RPMI8226 (cell line): ENCODE data around the gene MED15.
"Not testable (repeated sequence)": the region's sequence is repeated elsewhere in the genome, so short reads cannot be mapped to it uniquely, and the experiment has no call there.

Experiments
- DNase-seq: peaks from one replicate; pipeline ENCODE4 v3.0.0-alpha.2; 2015

Gene MED15

GRCh38 chr22:20507253-20508066, at the start of gene MED15:
Gene MED15 (plus strand): TSS chr22:20507610. CDS start chr22:20507679, 69 bp downstream.
- peak; percentile 78 for DNase-seq

GRCh38 chr22:20458530-20459151, 48.8 kb upstream of the MED15 start:
- DNase-seq, result no peak

GRCh38 chr22:20459152-20459542, 48.3 kb upstream of the MED15 start:
- no peak for DNase-seq

- no peak for DNase-seq
These were observed 47.5 kb upstream of the MED15 start for GRCh38 chr22:20459862-20460261.

DNA sequence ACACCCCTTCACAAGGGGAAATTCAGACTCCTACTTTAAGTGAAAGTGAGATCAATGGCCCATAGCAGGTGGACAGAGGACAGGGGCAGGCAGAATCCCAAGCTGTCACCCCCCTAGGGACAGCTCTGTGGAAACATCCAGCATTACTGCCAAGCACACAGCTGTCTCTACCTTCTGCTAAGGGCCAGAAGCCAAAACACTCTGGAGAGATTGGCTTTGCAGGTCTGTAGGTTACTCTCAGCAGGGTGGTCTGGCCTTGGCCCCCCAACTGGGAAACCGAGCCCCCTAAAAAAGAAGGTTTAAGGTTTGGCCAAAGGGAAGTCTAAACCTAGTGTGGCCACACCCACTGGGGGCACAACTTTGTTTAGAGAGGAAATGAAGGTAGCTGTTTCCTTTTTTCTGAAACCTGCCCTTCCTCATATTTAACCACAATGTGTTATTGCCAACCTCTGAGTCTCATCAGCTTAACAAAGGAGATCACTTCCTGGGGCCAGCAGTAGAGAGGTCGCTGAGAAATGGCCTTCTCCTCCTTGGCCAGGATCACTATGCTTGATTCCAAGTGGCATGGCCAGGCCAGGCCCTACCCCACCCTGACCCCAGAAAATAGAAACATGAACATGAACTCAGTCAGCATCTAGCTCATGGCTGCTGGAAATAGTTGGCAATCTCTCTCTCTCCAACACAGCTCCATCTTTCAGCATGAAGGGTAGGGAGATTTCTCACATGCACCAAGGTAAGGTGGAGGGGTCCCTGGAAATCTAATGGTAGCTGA, 43.9 kb upstream of the MED15 start:
- DNase-seq, result peak; percentile 8

DNA sequence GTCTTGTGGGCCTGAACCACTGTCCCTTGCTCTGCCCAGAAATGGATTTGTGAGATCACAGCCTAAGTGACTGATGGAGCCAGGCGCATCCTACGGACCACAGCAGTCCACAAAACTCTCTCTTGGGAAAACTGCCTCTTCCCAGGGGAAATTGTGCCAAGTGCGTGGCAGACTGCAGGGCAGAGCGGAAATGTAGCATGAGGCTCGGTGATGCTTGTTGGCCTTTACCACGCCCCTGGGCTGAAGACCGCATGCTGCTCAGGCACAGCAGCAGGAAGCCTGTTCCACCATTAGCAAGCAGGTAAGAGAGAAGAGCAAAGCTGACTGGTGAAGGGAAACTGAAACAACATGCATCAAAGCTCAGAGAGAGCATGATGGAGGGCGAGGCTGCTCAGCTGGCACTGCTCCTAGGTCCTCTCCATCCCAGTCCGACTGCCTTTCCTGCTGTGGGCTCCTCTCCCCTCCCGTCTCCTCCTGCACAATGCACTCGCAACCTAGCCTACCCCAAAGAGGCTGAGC, 43.3 kb upstream of the MED15 start:
- DNase-seq, result no peak

DNA sequence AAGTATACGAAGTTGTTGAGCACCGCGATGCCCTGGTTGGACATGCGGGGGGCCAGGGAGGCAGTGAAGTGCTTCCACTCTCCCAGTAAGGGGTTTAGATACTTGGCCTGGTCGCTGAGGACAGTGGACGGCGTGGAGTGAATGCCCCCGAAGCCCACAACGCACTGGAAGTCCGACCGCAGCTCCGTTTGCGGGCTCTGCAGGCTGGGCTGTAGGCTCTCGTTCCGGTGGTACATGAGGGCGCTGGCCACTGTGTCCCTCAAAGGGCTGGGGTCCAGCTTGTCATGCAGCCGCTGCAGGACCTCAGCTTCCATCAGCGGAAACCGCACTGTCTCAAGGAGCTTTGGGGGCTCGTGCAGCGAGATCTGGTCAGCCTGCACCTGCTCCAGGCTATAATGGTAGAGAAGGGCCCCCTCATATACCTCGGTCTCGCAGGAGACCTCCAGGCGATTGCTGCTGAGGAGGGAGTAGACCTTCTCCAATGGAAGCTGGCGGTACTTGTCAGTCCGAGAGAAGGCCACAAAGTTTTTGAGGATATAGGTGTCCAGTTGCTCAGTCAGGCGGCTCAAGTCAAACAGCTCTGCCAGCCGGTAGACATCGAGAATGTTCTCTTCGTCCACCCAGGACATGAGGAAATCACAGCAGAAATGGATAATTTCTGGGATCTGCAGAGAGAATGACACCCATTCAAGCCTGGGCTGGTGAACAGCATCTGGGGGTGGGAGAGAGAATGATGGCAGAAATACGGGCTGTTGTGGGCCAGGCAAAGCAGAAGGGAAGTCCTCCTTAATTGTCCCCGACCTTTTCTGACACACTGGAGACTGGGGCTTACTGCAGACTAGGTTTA, 42.3 kb upstream of the MED15 start:
- no peak for DNase-seq

DNA sequence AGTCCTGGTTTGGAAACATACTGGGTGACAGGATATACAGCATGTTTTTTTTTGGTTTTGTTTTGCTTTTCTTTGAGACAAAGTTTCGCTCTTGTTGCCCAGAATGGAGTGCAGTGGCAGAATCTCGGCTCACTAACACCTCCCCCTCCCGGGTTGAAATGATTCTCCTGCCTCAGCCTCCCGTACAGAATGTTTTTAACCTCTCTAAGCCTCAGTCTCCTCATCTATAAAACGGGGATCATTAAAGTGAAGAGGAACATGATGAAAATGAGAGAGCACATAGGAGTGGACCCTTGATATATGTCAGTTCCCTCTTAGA, 41.7 kb upstream of the MED15 start:
- no peak for DNase-seq

GRCh38 chr22:20466659-20467379, 40.6 kb upstream of the MED15 start:
- DNase-seq, result no peak

DNA sequence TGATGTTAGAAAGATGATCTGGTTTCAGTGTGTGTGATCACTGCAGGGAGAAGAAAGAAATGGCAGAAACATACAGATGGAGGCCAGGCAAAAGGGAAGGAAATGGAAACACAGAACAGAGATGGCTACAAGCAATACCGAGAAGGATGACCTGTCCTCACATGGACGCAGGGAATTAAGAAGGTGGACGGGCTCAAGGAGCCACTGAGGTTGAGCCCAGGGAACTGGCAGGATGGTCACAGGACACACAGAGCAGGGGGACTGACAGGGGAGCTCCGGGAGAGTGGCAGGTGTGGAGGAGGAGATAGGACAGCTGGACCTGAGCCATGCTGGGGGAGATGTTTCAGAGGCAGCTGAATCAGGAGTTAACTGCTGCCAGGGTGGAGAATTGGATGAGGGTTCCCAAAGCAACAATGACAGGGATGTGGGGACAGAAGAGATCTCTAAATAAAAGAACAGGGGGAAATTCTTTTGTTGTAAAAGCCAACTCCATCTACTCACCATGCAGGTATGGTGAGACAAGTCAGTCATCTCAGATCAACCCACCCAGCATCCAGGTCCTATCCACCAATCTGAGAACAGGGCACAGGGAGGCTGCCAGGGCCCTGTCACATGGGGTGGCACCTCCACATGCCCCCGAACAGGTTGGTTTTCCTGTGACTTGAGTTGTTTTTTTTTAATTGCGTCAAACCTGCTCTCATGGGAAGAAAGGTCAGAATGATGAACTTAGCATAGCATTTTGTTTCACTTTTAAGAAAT, 38.1 kb upstream of the MED15 start:
- no peak for DNase-seq

DNA sequence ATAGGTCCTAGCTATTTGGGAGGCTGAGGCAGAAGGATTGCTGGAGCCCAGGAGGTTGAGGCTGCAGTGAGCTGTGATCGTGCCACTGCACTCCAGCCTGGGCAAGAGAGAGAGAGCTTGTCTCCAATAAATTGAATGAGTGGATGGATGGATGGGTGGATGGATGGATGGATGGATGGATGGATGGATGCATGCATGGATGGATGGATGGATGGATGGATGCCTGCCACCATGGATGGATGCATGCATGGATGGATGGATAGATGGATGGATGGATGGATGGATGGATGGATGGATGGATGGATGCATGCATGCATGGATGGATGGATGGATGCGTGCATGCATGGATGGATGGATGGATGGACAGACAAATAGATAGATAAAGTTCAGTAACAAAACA, 36.9 kb upstream of the MED15 start:
- not testable (repeated sequence) for DNase-seq

DNA sequence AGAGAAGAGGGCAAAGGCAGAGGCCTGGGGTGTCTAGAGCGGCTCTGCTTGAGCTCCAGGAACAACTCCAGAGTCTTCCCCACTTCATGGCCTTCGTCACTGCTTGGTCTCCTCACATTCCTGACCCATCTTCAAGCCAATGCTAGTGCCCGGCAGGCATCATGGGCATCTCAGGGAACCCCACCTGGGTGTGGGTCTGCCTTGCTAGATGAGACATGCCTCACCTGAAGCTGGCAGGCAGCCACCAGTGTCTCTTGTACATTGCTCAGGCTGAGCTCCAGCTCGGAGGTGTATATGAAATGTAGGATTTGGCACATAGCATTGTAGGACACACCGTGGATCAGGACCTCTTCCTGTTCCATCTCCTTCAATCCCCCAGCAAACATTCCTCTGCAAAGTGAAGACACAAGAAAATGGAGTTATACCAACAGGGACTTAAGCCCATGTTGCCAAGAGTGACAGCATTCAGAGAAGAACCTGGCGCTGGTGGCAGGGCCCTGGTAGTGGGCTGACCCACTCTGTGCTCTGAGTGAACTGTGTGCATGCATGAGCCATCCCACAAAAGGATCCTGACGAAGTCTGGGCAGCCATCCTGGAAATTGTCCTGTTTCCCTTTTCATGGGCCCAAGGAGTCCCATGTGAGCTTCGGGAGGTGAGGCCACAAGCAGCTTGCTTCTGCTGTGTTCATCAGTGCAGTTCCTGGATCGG, 36.1 kb upstream of the MED15 start:
- no peak for DNase-seq

- DNase-seq, result no peak
These were observed 34.6 kb upstream of the MED15 start for GRCh38 chr22:20472629-20473442.

- DNase-seq, result no peak
These were observed 32.3 kb upstream of the MED15 start for GRCh38 chr22:20475115-20475436.

DNA sequence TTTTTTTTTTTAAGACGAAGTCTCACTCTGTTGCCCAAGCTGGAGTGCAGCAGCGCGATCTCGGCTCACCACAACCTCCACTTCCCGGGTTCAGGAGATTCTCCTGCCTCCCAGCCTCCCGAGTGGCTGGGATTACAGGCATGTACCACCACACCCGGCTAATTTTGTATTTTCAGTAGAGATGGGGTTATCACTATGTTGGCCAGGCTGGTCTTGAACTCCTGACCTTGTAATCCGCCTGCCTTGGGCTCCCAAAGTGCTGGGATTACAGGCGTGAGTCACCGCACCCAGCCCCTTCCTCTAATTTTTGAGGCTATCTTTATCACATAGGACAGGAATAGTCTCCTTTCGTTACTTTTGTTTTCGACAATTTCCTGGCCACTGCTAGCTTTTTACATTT, 31.8 kb upstream of the MED15 start:
- DNase-seq, result not testable (repeated sequence)

GRCh38 chr22:20478059-20478458, 29.4 kb upstream of the MED15 start:
- DNase-seq, result not testable (repeated sequence)

- DNase-seq, result no peak
These were observed 27.7 kb upstream of the MED15 start for GRCh38 chr22:20479612-20480196.

GRCh38 chr22:20483143-20483506, 24.3 kb upstream of the MED15 start:
- not testable (repeated sequence) for DNase-seq

GRCh38 chr22:20483771-20484170, 23.6 kb upstream of the MED15 start:
- no peak for DNase-seq
